ENCODE data around the gene SECISBP2. TPM values are rescaled to one million over a fixed set of nuclear protein-coding genes. Genes with fewer than 3 reads are reported as not detected.
"Not testable (repeated sequence)": the region's sequence is repeated elsewhere in the genome, so short reads cannot be mapped to it uniquely, and the experiment has no call there.

The SECISBP2 gene
- total RNA-seq, 1 donor from 2014 or later = 47.3 TPM

GRCh38 chr9:89277454-89277853, 40.8 kb upstream of the SECISBP2 start:
- H3K4me3 ChIP-seq (ENCODE audit: low read depth, low read length) = no peak overlapping the region
- H3K27me3 ChIP-seq (ENCODE audit: control insufficient read depth, insufficient read depth, low read length) = no peaks in the 10 kb centered on the region
- TF ChIP-seq, protein P1, sequence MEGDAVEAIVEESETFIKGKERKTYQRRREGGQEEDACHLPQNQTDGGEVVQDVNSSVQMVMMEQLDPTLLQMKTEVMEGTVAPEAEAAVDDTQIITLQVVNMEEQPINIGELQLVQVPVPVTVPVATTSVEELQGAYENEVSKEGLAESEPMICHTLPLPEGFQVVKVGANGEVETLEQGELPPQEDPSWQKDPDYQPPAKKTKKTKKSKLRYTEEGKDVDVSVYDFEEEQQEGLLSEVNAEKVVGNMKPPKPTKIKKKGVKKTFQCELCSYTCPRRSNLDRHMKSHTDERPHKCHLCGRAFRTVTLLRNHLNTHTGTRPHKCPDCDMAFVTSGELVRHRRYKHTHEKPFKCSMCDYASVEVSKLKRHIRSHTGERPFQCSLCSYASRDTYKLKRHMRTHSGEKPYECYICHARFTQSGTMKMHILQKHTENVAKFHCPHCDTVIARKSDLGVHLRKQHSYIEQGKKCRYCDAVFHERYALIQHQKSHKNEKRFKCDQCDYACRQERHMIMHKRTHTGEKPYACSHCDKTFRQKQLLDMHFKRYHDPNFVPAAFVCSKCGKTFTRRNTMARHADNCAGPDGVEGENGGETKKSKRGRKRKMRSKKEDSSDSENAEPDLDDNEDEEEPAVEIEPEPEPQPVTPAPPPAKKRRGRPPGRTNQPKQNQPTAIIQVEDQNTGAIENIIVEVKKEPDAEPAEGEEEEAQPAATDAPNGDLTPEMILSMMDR (IDR thresholded peaks at IDR 0.05; ENCODE audit: insufficient read depth, low read length, poor library complexity, severe bottlenecking) = no peak
- H3K36me3 ChIP-seq (ENCODE audit: control insufficient read depth, insufficient read depth, low read length) = no peaks in the 10 kb centered on the region
- peak; percentile 2 for DNase-seq (ENCODE audit: low read depth)

- DNase-seq (ENCODE audit: low read depth) = no peak
Measured at GRCh38 chr9:89278551-89278950, 39.7 kb upstream of the SECISBP2 start.

GRCh38 chr9:89278997-89279739, 39.1 kb upstream of the SECISBP2 start:
- Histone ChIP-seq H3K27me3 (ENCODE audit: control insufficient read depth, insufficient read depth, low read length) (no peaks in the 10 kb centered on the region), H3K4me3 (ENCODE audit: low read depth, low read length) (no peak overlapping the region), H3K36me3 (ENCODE audit: control insufficient read depth, insufficient read depth, low read length) (no peaks in the 10 kb centered on the region)
- TF ChIP-seq, protein P1 (IDR thresholded peaks at IDR 0.05; ENCODE audit: insufficient read depth, low read length, poor library complexity, severe bottlenecking) = peak; percentile 61
- DNase-seq (ENCODE audit: low read depth) = peak; percentile 12

More at GRCh38 chr9:89278551-89278950, 39.7 kb upstream of the SECISBP2 start:
- Histone ChIP-seq H3K36me3 (ENCODE audit: control insufficient read depth, insufficient read depth, low read length) (no peaks in the 10 kb centered on the region), H3K27me3 (ENCODE audit: control insufficient read depth, insufficient read depth, low read length) (no peaks in the 10 kb centered on the region), H3K4me3 (ENCODE audit: low read depth, low read length) (no peak overlapping the region)
- TF ChIP-seq, protein P1 (IDR thresholded peaks at IDR 0.05; ENCODE audit: insufficient read depth, low read length, poor library complexity, severe bottlenecking) = no peak

- DNase-seq (ENCODE audit: low read depth) = no peak
- Histone ChIP-seq H3K36me3 (ENCODE audit: control insufficient read depth, insufficient read depth, low read length) (no peaks in the 10 kb centered on the region), H3K27me3 (ENCODE audit: control insufficient read depth, insufficient read depth, low read length) (no peaks in the 10 kb centered on the region), H3K4me3 (ENCODE audit: low read depth, low read length) (no peak overlapping the region)
- TF ChIP-seq, protein P1 (IDR thresholded peaks at IDR 0.05; ENCODE audit: insufficient read depth, low read length, poor library complexity, severe bottlenecking) = no peak
Measured at GRCh38 chr9:89281106-89281505, 37.2 kb upstream of the SECISBP2 start.

DNA sequence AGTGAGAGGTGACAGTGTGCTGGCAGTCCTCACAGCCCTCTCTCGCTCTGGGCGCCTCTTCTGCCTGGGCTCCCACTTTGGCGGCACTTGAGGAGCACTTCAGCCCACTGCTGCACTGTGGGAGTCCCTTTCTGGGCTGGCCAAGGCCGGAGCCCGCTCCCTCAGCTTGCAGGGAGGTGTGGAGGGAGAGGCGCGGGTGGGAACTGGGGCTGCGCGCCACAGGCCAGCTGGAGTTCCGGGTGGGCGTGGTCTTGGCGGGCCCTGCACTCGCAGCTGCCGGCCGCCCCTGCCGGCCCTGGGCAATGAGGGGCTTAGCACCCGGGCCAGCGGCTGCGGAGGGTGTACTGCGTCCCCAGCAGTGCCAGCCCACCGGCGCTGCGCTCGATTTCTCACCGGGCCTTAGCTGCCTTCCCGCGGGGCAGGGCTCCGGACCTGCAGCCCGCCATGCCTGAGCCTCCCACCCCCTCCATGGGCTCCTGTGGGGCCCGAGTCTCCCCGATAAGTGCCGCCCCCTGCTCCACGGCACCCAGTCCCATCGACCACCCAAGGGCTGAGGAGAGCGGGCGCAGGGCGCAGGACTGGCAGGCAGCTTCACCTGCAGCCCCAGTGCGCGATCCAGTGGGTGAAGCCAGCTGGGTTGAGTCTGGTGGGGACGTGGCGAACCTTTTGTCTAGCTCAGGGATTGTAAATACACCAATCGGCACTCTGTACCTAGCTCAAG, 35.9 kb upstream of the SECISBP2 start:
- H3K4me3 ChIP-seq (ENCODE audit: low read depth, low read length) = peak overlapping the region; percentile 23
- not testable (repeated sequence) for H3K27me3 ChIP-seq (ENCODE audit: control insufficient read depth, insufficient read depth, low read length); DNase-seq (ENCODE audit: low read depth); H3K36me3 ChIP-seq (ENCODE audit: control insufficient read depth, insufficient read depth, low read length)

GRCh38 chr9:89284076-89284475, 34.2 kb upstream of the SECISBP2 start:
- Histone ChIP-seq H3K4me3 (ENCODE audit: low read depth, low read length) (no peak overlapping the region), H3K36me3 (ENCODE audit: control insufficient read depth, insufficient read depth, low read length) (no peaks in the 10 kb centered on the region), H3K27me3 (ENCODE audit: control insufficient read depth, insufficient read depth, low read length) (no peaks in the 10 kb centered on the region)
- TF ChIP-seq, protein P1 (IDR thresholded peaks at IDR 0.05; ENCODE audit: insufficient read depth, low read length, poor library complexity, severe bottlenecking) = no peak
- no peak for DNase-seq (ENCODE audit: low read depth)

Measured in kidney epithelial cell (primary cell).